WERI-Rb-1 (cell line): Measurements from ENCODE around the gene C20orf96.
"Not testable (repeated sequence)": the region's sequence is repeated elsewhere in the genome, so short reads cannot be mapped to it uniquely, and the experiment has no call there.

Experiments used
- DNase-seq: peaks from one replicate; pipeline ENCODE4 v3.0.0-alpha.2; 2020
- H3K27ac ChIP-seq: fragments of 250-450 bp; sonication (Bioruptor Pico); 2 replicates; pipeline ENCODE4 v1.5.1; 2020; ENCODE audit warnings: mild to moderate bottlenecking, moderate library complexity
- H3K27me3 ChIP-seq: fragments of 250-450 bp; sonication (Bioruptor Pico); 2 replicates; pipeline ENCODE4 v1.5.1; 2021; ENCODE audit warnings: mild to moderate bottlenecking, low read depth, moderate library complexity; ENCODE audit not compliant: insufficient read depth, severe bottlenecking
- H3K36me3 ChIP-seq: fragments of 250-450 bp; sonication (Bioruptor Pico); 2 replicates; pipeline ENCODE4 v1.5.1; 2020; ENCODE audit warnings: mild to moderate bottlenecking, moderate library complexity
- H3K4me3 ChIP-seq: 2 replicates; pipeline ENCODE4 v1.5.1; 2011; ENCODE audit warnings: low read depth, mild to moderate bottlenecking, control low read depth, low read length
- H3K9me3 ChIP-seq: fragments of 250-450 bp; sonication (Bioruptor Pico); 2 replicates; pipeline ENCODE4 v1.5.1; 2021; ENCODE audit warnings: mild to moderate bottlenecking, moderate library complexity; ENCODE audit not compliant: severe bottlenecking
- CTCF ChIP-seq: IDR thresholded peaks from 2 replicates; pipeline ENCODE4 v1.5.1; 2011; ENCODE audit warnings: low read depth, mild to moderate bottlenecking, control low read depth, inconsistent platforms, low read length

C20orf96 gene

DNA sequence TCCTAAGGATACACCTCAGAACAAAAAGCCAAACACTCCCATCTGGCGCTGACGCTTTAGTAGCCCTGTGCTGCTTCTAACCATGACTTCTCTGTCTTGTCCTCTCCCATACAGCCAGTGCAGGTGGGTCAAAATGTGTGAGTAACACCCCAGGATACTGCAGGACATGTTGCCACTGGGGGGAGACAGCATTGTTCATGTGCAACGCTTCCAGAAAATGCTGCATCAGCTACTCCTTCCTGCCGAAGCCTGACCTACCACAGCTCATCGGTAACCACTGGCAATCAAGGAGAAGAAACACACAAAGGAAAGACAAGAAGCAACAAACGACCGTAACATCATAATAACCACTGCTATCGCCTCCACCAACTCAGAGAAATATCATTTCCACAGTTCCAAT is 31.6 kb downstream of the C20orf96 start:
- no peaks in the 10 kb centered on the region for H3K9me3 ChIP-seq
- no peak overlapping the region for H3K27ac ChIP-seq
- TF ChIP-seq CTCF = peak; percentile 34; the same call in 1 of the 2 replicates
- peak; percentile 24 for DNase-seq
- H3K27me3 ChIP-seq = no peaks in the 10 kb centered on the region
- no peak overlapping the region for H3K4me3 ChIP-seq
- no peaks in the 10 kb centered on the region for H3K36me3 ChIP-seq

GRCh38 chr20:258269-258858 is 32.2 kb downstream of the C20orf96 start:
- no peaks in the 10 kb centered on the region for H3K27me3 ChIP-seq
- no peak overlapping the region for H3K27ac ChIP-seq

GRCh38 chr20:257419-257818 is 33.1 kb downstream of the C20orf96 start, which contains the start of gene DEFB132:
Gene DEFB132 (plus strand): TSS chr20:257724. CDS start chr20:257779, 55 bp downstream.
- no peaks in the 10 kb centered on the region for H3K27me3 ChIP-seq
- no peaks in the 10 kb centered on the region for H3K36me3 ChIP-seq
- no peak for DNase-seq
- H3K9me3 ChIP-seq = no peaks in the 10 kb centered on the region
- H3K4me3 ChIP-seq = no peak within 1 kb of the TSS
- no peak within 1 kb of the TSS for H3K27ac ChIP-seq
- no peak for TF ChIP-seq CTCF

More at GRCh38 chr20:258269-258858, 32.2 kb downstream of the C20orf96 start:
- no peaks in the 10 kb centered on the region for H3K9me3 ChIP-seq
- no peaks in the 10 kb centered on the region for H3K36me3 ChIP-seq
- no peak for DNase-seq
- no peak for TF ChIP-seq CTCF
- no peak overlapping the region for H3K4me3 ChIP-seq

DNA sequence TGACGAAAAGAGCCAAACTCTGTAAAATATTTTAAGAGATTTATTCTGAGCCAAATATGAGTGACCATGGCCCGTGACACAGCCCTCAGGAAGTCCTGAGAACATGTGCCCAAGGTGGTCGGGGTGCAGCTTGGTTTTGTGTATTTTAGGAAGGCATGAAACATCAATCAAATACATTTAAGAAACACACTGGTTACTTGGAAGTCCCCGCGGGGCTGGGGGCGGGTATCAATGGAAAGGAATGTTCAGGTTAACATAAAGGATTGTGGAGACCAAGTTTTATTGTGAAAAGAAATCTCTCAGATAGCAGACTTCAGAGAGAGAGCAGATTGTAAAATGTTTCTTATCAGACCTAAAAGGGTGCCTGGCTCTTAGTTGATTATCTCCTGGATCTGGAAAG is 37.1 kb downstream of the C20orf96 start:
- not testable (repeated sequence) for H3K9me3 ChIP-seq, H3K36me3 ChIP-seq, H3K27me3 ChIP-seq, H3K27ac ChIP-seq, H3K4me3 ChIP-seq, DNase-seq

DNA sequence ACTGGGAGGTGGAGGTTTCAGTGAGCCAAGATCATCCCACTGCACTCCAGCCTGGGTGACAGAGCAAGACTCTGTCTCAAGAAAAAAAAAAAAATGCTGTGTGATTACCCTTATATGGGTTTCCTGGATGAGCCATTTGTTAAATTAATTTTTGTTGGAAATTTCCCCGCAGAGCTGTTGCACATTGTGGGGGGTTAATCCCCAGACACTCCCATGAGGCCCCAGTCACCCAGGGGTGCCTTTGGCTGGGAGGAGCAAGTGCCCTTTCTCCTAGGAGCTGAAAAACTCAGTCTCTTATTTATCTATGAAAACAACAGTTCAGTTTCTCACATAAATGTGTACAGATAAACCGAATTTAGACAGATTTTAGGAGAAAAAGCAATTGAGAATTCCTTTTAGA is 37.7 kb downstream of the C20orf96 start:
- Histone ChIP-seq H3K27me3 (no peaks in the 10 kb centered on the region), H3K9me3 (no peaks in the 10 kb centered on the region), H3K36me3 (no peaks in the 10 kb centered on the region), H3K27ac (no peak overlapping the region), H3K4me3 (no peak overlapping the region)
- DNase-seq = no peak
- TF ChIP-seq CTCF = no peak

- DNase-seq = no peak
- Histone ChIP-seq H3K36me3 (no peaks in the 10 kb centered on the region), H3K9me3 (no peaks in the 10 kb centered on the region), H3K27me3 (no peaks in the 10 kb centered on the region), H3K27ac (no peak overlapping the region), H3K4me3 (no peak overlapping the region)
- no peak for TF ChIP-seq CTCF
Measured at GRCh38 chr20:251354-251753, 39.2 kb downstream of the C20orf96 start.
